Fibroblast of lung (primary cell): ENCODE data around the gene AHSP.

Source experiments
- CTCF ChIP-seq, 2 donors: IDR thresholded peaks in 1 of 2; conservative IDR thresholded peaks in 1 of 2; 1 replicate in 1 of 2; 2 replicates in 1 of 2; pipeline ENCODE4 v1.5.1; 2011 to 2012; ENCODE audit warnings: low read length in 2 of 2, control low read depth in 1 of 2, inconsistent platforms in 1 of 2, low read depth in 1 of 2, mild to moderate bottlenecking in 1 of 2
- EZH2 ChIP-seq: IDR thresholded peaks from 2 replicates; pipeline ENCODE4 v1.5.1; 2012; ENCODE audit warnings: low read length, control low read depth, mild to moderate bottlenecking; ENCODE audit errors: missing control alignments

GRCh38 chr16:31483081-31483480, 44.6 kb upstream of the AHSP start, which contains the start of gene SLC5A2:
- TF ChIP-seq CTCF (conservative IDR thresholded peaks at IDR 0.05 in 1 of 2, IDR thresholded peaks at IDR 0.05 in 1 of 2; ENCODE audit: low read depth in 1 of 2, low read length in 2 of 2) (no peak), EZH2 (no peak)
